A549 treated with Mapracorat at 1 μM for 4 hours (cell line): ENCODE measurements around the gene SPATA31A5. TPM values are rescaled to one million over a fixed set of nuclear protein-coding genes. Genes with fewer than 3 reads are reported as not detected.

Source experiments
- total RNA-seq: library from RNA; stranded (reverse); fragments of 200-300 nt; extraction: Qiagen RNA extraction; gene quantifications from 5 replicates; pipeline ENCODE4 v1.2.3, GENCODE V29; 2022

SPATA31A5 gene
- not detected in 5 replicates for total RNA-seq

DNA sequence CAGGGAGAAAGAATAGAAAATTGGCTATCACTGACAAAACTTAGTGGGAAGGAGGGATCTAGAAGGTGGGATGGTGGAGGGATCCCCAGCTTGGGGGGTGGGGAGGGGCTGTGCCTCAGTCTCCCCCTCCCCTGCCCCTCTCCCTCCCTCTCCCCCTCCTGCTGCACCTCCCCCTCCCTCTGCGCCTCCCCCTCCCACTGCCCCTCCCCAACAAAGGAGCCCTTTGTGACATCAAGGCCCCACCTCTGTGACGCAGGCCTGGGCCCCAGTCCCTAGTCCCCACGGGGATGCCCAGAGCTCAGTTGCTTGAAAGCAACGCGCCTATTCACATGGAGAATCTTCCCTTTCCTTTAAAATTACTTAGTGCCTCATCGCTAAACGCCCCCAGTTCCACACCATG lies at the start of gene SPATA31A5:
Gene SPATA31A5, plus strand, starts transcription at position 301 of the 400 bp plus-strand sequence. Its CDS starts 29 bp downstream, at position 330.

